IMR-90 (cell line): Measurements from ENCODE around the gene ABCA2. TPM values are rescaled to one million over a fixed set of nuclear protein-coding genes. Genes with fewer than 3 reads are reported as not detected.

ENCODE experiments used
- BHLHE40 ChIP-seq: fragments of 150-350 bp; IDR thresholded peaks from 2 replicates; pipeline ENCODE4 v1.6.1; 2016; ENCODE audit warnings: mild to moderate bottlenecking, low read depth, low read length
- FOS ChIP-seq: fragments of 150-350 bp; IDR thresholded peaks from 2 replicates; pipeline ENCODE4 v1.6.1; 2016; ENCODE audit warnings: low read depth, low read length
- NFE2L2 ChIP-seq: fragments of 150-350 bp; IDR thresholded peaks from 2 replicates; pipeline ENCODE4 v1.6.1; 2016; ENCODE audit warnings: low read depth, mild to moderate bottlenecking, low read length
- RAD21 ChIP-seq: IDR thresholded peaks from 2 replicates; pipeline ENCODE4 v1.6.1; 2012; ENCODE audit warnings: low read length, improper control_type of control experiment
- SMC3 ChIP-seq: fragments of 150-350 bp; IDR thresholded peaks from 2 replicates; pipeline ENCODE4 v1.6.1; 2016; ENCODE audit warnings: low read depth, mild to moderate bottlenecking, antibody characterized with exemption, low read length, moderate library complexity
- USF2 ChIP-seq: fragments of 150-350 bp; IDR thresholded peaks from 2 replicates; pipeline ENCODE4 v1.6.1; 2017; ENCODE audit warnings: mild to moderate bottlenecking, antibody characterized with exemption, low read length, low read depth
- polyA plus RNA-seq, 3 experiments: library from polyadenylated mRNA; depleted of rRNA; stranded (reverse); fragments of >200 nt; gene quantifications; 2 replicates each; pipeline ENCODE4 v1.2.3, GENCODE V29; 2012; ENCODE audit warnings: low replicate concordance in 1 of 3
- total RNA-seq: library from RNA; depleted of rRNA; stranded (reverse); fragments of >200 nt; gene quantifications from 2 replicates; pipeline ENCODE4 v1.2.3, GENCODE V29; 2012

The ABCA2 gene
- total and polyA plus RNA-seq, 2 of the 4 experiments (the other 2 are of a cell fraction), result 3.8 to 46.0 TPM

- TF ChIP-seq FOS (no peak), RAD21 (no peak), NFE2L2 (no peak), BHLHE40 (no peak), USF2 (no peak), SMC3 (no peak)
Measured at GRCh38 chr9:136978865-136979544, 49.0 kb downstream of the ABCA2 start (continued).
